ENCODE data around the gene NXPH4. TPM values are rescaled to one million over a fixed set of nuclear protein-coding genes. Genes with fewer than 3 reads are reported as not detected.

The NXPH4 gene
- total and polyA plus RNA-seq, 10 of the 15 experiments (the other 5 are each of a cell fraction or from before 2014, with no cell fraction given) = 0.03 to 0.26 TPM; not detected in 8

GRCh38 chr12:57261428-57261865, 44.9 kb downstream of the NXPH4 start (continued):
- TF ChIP-seq FOS (IDR thresholded peaks at IDR 0.05; ENCODE audit: borderline replicate concordance, extremely low read depth, insufficient read length) (no peak), RELB (IDR thresholded peaks at IDR 0.05; ENCODE audit: low read depth) (no peak), ZNF687 (IDR thresholded peaks at IDR 0.05) (no peak), ESRRA (IDR thresholded peaks at IDR 0.05; ENCODE audit: low read length) (no peak), MXI1 (IDR thresholded peaks at IDR 0.05; ENCODE audit: low read depth, low read length) (no peak), TAF1 (IDR thresholded peaks at IDR 0.05; ENCODE audit: borderline replicate concordance, low read depth, low read length) (no peak)
